ENCODE results near the gene KCNMB2. TPM values are rescaled to one million over a fixed set of nuclear protein-coding genes. Genes with fewer than 3 reads are reported as not detected.

KCNMB2 gene
- total RNA-seq, 2 donors from 2014 or later, result not detected

DNA sequence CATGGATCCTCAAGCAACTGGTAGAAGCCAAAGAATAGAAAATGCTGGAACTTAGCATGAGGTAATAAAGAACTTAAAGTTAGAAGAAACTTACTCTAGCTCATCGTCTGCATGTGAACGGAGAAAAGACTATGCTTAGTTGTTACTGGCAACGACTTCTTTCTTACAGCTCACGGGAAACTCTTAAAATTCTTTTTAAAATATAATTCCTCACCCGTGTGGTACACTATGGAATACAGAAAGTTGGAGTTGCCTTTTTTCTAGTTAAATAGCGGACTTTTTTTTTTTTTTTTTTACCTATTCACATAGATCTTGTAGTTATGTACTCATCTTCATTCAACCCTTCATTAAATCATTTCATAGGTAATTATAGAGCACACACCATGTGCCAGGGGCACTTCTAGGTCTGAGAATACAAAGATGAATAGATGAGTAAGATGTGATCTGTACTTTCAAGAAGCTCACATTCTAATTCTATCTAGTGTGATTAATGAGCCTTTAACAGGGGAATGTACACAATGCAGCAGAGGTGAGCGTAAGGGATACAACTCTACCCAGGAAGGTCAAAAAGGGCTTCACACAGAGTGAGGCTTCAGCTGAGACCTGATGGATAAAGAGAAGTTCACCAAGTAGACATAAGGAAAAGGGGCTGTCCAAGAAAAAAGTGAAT is 18.4 kb upstream of the KCNMB2 start:
- Histone ChIP-seq H3K4me1 (ENCODE audit: control insufficient read depth, insufficient read depth, low read length) (no peaks in the 10 kb centered on the region), H3K36me3 (ENCODE audit: control insufficient read depth, insufficient read depth, low read length) (no peaks in the 10 kb centered on the region), H3K27me3 (ENCODE audit: control insufficient read depth, insufficient read depth, low read length, poor library complexity, severe bottlenecking) (no peaks in the 10 kb centered on the region), H3K9me3 (ENCODE audit: control insufficient read depth, low read length) (no peaks in the 10 kb centered on the region), H3K4me3 (ENCODE audit: low read length) (no peak overlapping the region), H3K27ac (ENCODE audit: low read depth, low read length) (no peak overlapping the region), H3K9ac (ENCODE audit: extremely low read depth, low read length, poor library complexity, severe bottlenecking) (no peak overlapping the region)
- H3K4me3 Mint-ChIP-seq, result no peak overlapping the region
- no peak for DNase-seq
- H3K27me3 Mint-ChIP-seq (ENCODE audit: insufficient read depth), result no peaks in the 10 kb centered on the region
- WGBS, 2 experiments (ENCODE audit: insufficient coverage in 1 of 2, insufficient read length in 1 of 2), result 93 to 97% methylated on average over 5 to 7 of the region's 7 CpGs
- peaks cover 6% of the 10 kb centered on the region for H3K4me1 Mint-ChIP-seq
- H3K9me3 Mint-ChIP-seq, result no peaks in the 10 kb centered on the region
- TF ChIP-seq, protein P1, sequence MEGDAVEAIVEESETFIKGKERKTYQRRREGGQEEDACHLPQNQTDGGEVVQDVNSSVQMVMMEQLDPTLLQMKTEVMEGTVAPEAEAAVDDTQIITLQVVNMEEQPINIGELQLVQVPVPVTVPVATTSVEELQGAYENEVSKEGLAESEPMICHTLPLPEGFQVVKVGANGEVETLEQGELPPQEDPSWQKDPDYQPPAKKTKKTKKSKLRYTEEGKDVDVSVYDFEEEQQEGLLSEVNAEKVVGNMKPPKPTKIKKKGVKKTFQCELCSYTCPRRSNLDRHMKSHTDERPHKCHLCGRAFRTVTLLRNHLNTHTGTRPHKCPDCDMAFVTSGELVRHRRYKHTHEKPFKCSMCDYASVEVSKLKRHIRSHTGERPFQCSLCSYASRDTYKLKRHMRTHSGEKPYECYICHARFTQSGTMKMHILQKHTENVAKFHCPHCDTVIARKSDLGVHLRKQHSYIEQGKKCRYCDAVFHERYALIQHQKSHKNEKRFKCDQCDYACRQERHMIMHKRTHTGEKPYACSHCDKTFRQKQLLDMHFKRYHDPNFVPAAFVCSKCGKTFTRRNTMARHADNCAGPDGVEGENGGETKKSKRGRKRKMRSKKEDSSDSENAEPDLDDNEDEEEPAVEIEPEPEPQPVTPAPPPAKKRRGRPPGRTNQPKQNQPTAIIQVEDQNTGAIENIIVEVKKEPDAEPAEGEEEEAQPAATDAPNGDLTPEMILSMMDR (conservative IDR thresholded peaks at IDR 0.05), result no peak
- no peak overlapping the region for H3K27ac Mint-ChIP-seq
- H3K36me3 Mint-ChIP-seq (ENCODE audit: low read depth), result no peaks in the 10 kb centered on the region

- DNase-seq, result no peak
- Histone ChIP-seq H3K9ac (ENCODE audit: extremely low read depth, low read length, poor library complexity, severe bottlenecking) (no peak overlapping the region), H3K36me3 (ENCODE audit: control insufficient read depth, insufficient read depth, low read length) (no peaks in the 10 kb centered on the region), H3K27me3 (ENCODE audit: control insufficient read depth, insufficient read depth, low read length, poor library complexity, severe bottlenecking) (no peaks in the 10 kb centered on the region), H3K27ac (ENCODE audit: low read depth, low read length) (no peak overlapping the region), H3K4me1 (ENCODE audit: control insufficient read depth, insufficient read depth, low read length) (no peaks in the 10 kb centered on the region), H3K9me3 (ENCODE audit: control insufficient read depth, low read length) (no peaks in the 10 kb centered on the region), H3K4me3 (ENCODE audit: low read length) (no peak overlapping the region)
- no peak overlapping the region for H3K4me3 Mint-ChIP-seq
- H3K27me3 Mint-ChIP-seq (ENCODE audit: insufficient read depth), result no peaks in the 10 kb centered on the region
- H3K9me3 Mint-ChIP-seq, result no peaks in the 10 kb centered on the region
- H3K36me3 Mint-ChIP-seq (ENCODE audit: low read depth), result no peaks in the 10 kb centered on the region
- peaks cover 6% of the 10 kb centered on the region for H3K4me1 Mint-ChIP-seq
- TF ChIP-seq, protein P1 (conservative IDR thresholded peaks at IDR 0.05), result no peak
- H3K27ac Mint-ChIP-seq, result no peak overlapping the region
- 87 to 92% methylated on average over 4 to 6 of the region's 6 CpGs for WGBS, 2 experiments (ENCODE audit: insufficient coverage in 1 of 2, insufficient read length in 1 of 2)
These were observed 17.4 kb upstream of the KCNMB2 start for GRCh38 chr3:178518660-178519396.

- 95 to 100% methylated on average over 3 of the region's 3 CpGs for WGBS, 2 experiments (ENCODE audit: insufficient coverage in 1 of 2, insufficient read length in 1 of 2)
- Mint-ChIP-seq H3K9me3 (no peaks in the 10 kb centered on the region), H3K27ac (no peak overlapping the region), H3K4me1 (peaks cover 6% of the 10 kb centered on the region), H3K36me3 (ENCODE audit: low read depth) (no peaks in the 10 kb centered on the region), H3K27me3 (ENCODE audit: insufficient read depth) (no peaks in the 10 kb centered on the region), H3K4me3 (no peak overlapping the region)
- Histone ChIP-seq H3K9ac (ENCODE audit: extremely low read depth, low read length, poor library complexity, severe bottlenecking) (no peak overlapping the region), H3K27ac (ENCODE audit: low read depth, low read length) (no peak overlapping the region), H3K4me3 (ENCODE audit: low read length) (no peak overlapping the region), H3K27me3 (ENCODE audit: control insufficient read depth, insufficient read depth, low read length, poor library complexity, severe bottlenecking) (no peaks in the 10 kb centered on the region), H3K36me3 (ENCODE audit: control insufficient read depth, insufficient read depth, low read length) (no peaks in the 10 kb centered on the region), H3K4me1 (ENCODE audit: control insufficient read depth, insufficient read depth, low read length) (no peaks in the 10 kb centered on the region), H3K9me3 (ENCODE audit: control insufficient read depth, low read length) (no peaks in the 10 kb centered on the region)
- no peak for DNase-seq
- TF ChIP-seq, protein P1 (conservative IDR thresholded peaks at IDR 0.05), result no peak
These were observed 16.5 kb upstream of the KCNMB2 start for GRCh38 chr3:178519701-178520100.
